GM03348 (cell line): ENCODE data around the gene SNRPA1.
"Not testable (repeated sequence)": the region's sequence is repeated elsewhere in the genome, so short reads cannot be mapped to it uniquely, and the experiment has no call there.

Source experiments
- DNase-seq: peaks from one replicate; pipeline ENCODE4 v3.0.0; 2012; ENCODE audit warnings: low spot score

The SNRPA1 gene

DNA sequence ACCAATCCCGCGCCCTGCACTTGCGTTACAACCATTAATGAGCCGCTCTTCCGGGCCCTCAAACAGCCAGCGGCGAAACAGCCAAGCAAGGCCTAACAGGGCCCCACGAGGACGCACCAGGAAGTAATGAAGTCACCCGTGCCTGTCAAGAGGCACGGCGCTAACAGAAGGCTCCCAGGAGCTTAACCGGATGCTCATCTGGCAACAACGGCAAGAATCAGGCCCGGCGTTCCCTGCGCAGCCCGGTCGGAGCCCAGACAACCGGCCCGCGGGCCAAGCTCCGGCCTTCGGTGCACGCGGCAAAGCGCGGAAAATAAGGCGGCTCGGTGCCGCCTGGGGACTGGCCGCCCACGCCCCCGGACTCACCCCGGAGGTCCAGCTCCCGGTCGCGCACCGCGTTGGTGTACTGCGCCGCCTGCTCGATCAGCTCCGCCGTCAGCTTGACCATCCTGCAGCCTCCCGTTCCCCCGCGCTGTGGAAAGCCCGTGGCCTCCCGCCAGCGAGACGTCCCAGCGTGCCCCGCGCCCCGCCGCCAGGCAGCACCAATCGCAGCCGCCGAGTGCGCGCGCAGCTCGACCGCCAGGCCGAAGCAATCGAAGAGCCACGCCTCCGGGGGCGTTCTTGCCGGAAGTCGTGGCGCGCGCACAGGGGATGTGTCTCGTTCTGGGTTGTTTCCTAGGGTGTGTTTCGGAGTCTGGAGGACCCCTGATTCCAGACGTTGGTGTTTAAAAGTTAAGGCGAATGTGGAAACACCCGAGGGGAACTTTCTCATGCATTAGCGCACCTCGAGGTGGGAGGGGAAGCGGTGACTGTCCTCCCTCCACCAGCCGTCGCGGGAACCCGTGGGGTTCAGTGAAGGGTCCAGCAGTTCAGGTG, at the start of gene SNRPA1:
SNRPA1 (minus strand) TSS at position 518 of the 876 bp plus-strand sequence; CDS start at position 448, 70 bp downstream.
- DNase-seq: peak; percentile 99

DNA sequence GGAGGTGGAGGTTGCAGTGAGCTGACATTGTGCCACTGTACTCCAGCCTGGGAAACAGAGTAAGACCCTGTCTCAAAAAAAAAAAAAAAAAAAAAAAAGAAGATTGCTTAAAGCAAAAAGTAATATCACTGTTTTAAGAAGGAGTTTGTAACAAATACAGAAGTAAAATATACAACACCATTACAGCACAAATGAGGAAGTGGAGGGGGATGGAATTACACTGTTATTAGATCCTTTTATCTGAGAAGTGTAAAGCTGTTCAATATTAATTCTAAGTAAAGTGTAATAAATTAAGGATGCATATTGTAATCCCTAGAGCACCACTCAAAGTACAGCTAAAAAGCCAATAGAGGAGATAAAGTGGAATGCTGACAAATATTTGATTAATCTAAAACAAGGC, 47.0 kb upstream of the SNRPA1 start:
- DNase-seq: no peak

DNA sequence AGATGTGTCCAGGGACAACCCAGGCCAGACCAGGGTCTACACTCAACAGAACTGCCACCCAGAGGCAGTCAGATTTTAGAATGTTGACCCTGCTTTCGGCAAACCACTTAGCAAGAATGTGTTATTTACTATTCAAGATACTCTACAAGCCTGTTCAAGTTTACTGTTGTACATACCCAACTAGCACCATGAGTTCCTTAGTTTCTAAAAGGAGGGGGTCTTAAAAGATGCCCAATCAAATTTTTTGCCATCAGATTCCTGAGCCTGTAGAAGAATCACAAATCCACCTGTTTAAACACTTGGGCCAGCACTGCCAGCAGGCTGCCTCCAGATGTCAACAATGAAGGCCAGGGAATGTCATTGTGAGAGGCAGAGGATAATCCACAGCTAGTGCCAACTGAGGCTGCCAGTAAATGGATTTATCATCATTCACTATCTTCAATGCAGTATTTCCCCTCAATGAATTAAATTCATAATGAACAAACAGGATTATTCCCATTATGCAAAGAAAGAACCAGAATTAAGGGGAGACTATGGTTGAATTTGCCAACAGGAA, 43.5 kb upstream of the SNRPA1 start:
- no peak for DNase-seq

DNA sequence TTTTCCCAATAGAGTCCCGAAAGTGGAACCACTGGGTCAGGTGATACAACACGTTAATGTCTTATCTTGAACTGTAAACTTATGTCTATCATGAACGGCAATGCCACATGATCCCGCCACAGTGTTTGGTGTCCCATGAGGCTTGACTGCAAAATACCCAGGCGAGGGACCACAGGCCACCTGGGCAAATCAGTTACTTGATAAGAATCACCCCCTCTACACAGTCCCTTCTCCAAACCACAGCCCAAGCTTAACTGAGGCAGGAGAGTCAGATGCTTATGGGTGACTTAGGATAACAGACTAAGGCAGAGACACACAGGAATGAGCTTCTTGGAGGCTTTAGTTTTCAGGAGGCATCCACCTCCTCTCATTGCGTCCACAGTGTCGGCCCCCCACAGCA, 42.9 kb upstream of the SNRPA1 start:
- DNase-seq: no peak

DNA sequence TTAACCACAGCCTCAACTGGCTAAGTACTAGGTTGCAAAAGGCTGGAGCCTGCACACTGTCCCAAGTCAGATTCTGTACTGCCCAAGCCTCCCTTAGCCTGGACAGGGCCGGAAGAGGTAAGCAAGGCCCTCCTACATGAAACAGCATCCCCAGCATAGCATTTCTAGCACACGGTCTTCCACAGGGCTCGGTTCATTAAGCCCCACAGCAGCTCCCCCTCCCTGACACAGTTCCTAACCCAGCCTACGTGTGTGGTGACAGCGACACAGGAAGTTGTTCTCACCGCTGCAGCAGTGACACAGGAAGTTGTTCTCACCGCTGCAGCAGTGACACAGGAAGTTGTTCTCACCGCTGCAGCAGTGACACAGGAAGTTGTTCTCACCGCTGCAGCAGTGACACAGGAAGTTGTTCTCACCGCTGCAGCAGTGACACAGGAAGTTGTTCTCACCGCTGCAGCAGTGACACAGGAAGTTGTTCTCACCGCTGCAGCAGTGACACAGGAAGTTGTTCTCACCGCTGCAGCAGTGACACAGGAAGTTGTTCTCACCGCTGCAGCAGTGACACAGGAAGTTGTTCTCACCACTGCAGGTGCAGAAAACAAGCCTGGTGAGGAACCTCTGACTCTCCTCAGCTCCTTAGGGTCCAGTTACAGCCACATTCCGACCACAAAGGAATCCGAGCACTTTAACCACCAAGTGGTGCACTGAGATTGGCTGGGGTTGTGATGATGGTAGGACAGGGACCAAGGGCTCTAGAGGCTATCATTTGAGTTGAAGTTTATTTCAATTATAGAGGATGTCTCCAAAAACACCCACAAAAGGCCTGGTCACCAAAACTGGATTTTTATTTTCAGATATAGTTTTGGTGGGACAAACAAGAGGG, 39.1 kb upstream of the SNRPA1 start:
- not testable (repeated sequence) for DNase-seq

DNA sequence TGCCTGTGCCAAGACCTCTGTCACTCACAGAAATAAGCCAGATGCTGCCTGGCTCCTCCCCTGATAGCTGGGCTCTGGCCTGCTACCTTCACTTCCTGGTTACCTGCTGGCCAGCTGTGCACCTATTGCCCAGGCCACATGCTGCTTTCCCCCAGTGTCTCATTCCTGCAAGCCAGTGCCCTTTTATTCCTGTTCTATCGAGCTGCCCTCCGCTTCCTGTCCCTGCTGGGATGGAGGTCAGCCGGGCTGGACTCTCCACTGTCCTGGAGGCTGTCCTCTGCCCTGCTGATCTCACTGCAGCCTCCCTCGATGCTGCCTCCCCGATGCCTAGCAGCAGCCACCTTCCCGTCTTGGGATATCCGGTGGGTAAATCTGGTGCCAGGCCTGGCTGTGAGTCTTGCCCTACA, 37.0 kb upstream of the SNRPA1 start:
- no peak for DNase-seq

DNA sequence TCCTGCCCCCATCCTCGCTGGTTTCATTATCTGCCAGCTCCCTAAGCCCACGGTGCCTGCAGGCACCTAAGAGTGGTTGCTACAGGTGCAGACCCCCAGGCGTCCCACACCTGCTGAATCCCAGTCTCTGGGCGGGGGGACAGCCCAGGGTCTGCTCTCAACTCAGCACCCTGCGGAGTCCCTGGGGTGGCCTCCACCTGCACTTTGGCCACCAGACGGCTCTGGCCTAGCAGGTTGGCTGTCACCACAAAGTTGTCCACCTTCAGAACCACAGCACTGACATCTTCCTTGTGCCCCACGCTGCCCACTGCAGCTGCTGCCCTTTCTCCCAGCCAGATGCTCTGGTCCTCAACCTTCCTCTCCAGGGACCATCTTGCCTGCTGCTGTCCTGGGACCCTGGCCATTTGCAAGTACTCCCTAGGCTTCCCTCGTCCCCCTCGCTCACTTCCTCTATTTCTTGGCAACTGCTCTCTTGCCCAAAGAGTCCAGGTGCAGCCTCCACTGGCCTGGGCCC, 34.9 kb upstream of the SNRPA1 start:
- no peak for DNase-seq

DNA sequence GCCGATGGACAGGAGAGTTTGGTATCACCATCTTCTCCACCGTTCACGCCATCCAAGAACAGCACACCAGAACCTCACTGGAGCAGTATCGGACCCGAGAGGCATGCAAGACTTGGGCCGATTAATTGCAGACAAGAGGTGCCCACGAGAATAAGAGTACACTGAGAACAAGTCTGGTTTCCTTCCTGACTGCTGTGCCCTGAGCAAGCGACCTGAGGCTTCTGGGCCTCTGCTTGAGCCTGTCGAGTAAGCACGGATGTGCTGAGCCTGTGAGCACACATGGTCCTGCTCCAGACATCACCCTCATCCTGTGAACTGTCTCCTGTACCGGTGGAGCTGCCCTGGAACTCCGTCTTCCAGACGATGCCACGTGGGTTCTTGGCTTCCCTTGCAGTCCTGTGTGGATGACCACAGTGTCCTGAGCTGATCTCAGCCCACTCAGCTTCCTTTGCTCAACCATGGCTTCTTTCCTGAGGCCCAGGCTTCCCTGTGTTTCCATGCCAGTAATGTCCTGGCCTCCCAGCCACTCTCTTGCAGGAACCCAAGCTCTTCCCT, 34.3 kb upstream of the SNRPA1 start:
- DNase-seq: no peak

DNA sequence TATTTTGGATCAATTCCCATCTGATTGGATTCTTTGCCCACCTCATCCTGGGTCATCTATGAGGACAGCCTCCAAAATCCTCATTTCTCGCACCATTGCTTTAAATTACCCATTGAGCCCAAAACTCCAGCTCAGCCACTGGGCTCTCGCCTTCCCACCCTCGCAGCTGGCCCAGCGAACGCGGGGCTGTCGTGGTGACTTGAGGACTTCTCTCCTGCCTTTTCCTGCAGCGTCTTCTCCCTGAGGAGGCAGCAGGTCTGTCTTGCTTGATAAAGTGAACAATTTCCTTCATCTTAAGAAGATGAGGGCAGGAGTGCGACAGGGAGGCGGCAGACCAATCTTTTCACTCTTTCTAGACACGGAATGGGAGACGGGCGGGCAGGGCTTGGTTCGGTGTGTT, 33.0 kb upstream of the SNRPA1 start:
- no peak for DNase-seq

DNA sequence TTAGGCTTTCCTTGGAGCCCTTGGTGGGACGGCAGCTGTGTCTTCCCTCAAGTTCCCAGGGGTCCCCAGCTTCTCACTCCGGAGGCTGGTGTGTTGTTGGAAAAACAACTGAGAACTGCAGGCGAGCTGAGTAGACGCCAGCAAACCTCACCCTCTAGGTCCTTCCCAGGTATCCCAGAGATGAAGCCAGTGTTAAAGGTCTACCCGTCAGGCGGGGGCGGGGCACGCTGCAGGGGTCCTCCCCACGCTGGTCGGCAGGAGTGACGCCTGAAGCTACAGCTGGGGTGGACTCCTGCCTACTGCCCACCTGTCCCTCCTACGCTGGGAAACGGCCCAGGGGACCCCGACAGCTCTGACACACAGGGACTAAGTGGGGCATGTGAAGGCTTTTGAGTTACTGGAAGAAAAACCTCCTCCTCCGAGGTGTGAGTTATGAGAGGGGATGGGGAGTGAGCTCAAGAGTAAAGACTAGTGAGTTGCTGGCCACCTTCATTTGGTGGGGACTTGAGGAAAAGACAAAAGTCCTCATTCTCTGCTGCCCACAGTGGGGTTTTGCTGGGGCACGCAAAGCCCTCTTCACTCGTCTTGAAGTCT, 32.2 kb upstream of the SNRPA1 start:
- no peak for DNase-seq

DNA sequence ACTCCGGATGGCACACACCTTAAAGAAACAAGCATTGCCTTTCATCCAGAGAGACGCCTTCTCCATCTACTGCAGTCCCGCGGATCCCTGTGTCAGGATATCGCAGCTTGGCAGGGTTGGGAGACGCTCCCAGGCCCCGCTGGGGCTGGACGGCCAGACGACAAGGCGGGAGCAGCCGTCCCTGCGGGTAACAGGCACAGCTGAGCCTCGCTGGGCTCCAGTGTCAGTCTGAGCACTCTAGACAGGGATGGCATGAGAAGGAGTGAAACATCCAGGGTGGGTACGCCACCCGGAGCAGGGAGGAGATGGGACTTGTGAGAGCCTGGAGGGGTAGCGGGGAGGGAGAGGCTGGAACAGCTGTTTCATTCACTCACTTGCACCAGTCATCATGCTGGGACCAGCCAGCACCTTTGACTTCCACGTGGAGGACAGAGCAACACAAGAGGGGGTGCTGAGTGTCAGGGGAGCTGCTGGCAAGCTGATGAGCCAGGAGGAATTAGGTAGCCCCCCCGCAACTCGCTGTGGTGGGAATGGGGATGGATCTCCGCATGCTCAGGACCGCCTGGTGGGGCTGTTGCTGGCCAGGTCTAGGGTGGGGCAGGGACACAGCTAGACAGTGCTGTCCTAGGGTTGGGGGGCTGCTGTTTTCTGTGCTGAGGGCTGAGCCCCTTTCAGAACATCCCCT, 31.6 kb upstream of the SNRPA1 start:
- no peak for DNase-seq

DNA sequence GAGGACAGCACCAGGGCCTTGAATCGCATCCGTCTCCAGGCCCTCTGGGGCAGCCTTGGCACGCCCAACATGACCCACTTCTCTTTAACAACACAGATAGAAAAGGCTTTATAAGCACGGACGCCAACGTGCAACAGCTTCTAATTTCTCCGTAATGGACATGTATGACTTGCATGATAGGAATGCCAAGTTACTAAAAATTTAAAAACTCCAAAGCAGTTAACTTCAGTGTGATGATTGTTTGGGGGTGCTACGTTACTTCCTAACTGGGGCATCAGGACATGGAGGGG, 30.9 kb upstream of the SNRPA1 start:
- DNase-seq: no peak

DNA sequence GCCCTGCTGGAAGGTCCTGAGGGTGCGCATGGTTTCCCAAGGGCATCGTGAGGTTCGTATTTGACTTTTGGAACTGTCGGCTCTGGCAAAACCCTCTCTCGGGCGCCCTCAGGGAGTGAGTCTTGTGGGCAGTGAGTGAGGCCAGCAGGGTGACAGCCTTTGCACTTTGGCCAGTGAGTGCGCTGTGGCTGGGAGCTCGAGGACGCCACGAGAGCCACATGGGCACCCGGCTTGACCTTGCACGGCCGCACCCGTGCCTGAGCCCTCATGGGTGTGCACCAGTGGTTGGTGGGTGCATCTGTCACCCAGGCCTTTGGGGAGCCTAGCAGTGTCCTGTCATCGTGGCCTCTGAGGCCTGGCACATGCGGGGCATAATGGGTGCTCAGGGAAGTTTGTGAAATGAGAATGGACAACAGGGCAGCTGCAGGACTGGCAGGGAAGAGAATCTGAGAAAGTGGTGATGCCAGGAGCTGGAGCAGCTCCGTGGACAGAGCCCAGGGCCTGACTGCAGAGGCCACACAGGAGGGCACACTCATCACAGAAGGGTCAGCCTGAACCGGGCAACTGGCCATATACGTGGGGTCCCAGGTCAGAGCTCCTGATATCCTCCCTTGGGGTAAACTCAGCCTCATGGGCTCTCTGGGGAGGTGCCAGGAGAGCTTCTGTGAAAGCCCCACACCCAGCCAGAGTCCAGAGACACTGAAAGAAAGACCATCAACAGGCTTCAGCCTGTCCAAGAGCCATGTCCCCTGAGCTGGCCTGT, 30.4 kb upstream of the SNRPA1 start:
- DNase-seq: no peak

DNA sequence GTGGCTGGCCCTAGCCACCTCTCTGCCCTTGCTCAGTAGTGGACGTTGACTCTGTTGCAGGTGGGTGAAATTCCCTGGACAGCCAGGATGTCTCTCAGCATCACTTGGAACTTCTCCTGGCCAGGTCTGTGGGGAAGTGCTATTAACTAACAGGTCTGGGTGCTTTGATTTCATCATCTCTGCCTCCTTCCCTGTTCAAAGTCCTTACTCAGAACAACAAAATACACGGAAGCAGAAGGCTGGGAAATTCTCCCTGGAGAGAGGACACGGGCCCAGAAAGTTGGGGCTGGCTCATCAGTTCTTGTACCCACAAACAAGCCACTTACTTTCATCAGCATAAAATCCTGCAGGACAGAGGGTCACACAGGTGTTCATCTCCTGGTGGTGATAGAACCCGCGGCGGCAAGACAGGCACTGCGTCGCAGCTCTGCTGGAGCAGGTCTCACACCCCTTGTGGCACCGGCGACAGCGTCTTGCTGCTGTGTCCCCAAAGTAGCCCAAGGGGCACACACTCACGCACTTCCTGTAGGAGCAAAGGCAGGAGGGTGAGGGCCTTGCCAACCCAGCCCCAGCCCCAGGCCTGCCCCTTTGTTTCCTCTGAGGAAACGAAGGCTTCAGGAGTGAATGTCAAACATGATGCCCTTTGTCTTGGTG, 29.6 kb upstream of the SNRPA1 start:
- no peak for DNase-seq

DNA sequence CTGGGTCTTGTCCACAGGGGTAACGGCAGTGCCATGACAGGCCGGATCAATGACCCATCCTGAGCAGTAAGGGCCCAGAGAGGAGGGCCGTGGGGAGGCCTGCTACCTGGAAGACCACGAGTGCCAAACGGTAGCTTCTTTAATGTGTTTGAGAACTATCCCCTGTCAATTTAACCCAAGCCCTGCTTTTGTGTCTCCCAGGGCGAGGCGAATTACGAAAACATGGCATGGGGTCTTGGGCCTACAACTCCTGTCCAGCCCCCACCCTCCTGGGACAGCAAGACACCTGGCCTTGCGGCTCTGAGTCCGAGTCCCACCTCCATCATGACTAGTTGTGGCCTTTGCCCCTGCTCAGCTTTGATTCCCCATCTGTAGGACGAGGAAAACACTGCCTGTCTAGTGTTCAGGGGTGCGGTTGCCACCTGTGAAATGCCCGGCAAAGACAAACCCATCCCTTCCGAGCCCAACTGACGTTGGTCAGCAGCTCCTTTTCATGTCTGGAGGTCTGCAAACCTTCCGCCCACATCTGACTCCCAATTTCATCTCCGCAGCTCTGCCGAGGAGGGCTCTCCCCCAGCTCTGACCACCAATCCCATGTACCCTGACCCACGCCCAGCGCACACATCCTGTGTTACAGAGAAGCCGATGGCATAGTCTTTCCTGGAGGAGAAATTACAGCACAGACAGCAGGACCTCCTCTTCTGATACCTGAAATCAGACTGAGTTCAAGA, 28.9 kb upstream of the SNRPA1 start:
- no peak for DNase-seq

DNA sequence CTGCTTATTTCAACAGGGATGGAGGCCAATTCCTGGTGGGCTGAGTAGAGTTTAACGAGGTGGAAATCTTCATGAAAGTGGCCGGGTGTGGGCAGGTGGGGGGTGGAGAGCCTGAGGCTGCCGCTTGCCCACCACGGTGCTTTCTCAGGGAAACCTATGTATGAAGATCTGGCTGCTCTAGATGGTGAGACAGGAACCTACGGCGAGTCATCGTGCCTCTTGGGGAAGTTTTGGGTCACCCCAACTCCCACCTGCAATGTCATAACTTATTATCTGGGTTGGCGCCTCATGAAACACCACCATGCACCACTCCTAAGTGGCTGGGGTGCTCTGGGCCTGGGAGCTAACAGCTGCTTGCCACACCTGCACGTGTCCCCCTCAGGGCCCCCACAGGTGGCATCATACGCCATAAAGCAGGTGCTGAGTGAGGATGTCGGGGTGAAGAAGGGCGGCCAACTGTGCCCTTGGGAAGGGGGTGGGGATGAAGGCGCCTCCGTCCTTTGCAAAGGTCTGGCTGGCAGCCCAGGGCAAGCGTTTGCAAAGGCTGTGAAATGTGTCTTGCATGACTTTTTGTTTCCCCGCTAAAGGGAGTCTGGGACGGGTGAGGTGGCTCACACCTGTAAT, 27.9 kb upstream of the SNRPA1 start:
- DNase-seq: no peak

DNA sequence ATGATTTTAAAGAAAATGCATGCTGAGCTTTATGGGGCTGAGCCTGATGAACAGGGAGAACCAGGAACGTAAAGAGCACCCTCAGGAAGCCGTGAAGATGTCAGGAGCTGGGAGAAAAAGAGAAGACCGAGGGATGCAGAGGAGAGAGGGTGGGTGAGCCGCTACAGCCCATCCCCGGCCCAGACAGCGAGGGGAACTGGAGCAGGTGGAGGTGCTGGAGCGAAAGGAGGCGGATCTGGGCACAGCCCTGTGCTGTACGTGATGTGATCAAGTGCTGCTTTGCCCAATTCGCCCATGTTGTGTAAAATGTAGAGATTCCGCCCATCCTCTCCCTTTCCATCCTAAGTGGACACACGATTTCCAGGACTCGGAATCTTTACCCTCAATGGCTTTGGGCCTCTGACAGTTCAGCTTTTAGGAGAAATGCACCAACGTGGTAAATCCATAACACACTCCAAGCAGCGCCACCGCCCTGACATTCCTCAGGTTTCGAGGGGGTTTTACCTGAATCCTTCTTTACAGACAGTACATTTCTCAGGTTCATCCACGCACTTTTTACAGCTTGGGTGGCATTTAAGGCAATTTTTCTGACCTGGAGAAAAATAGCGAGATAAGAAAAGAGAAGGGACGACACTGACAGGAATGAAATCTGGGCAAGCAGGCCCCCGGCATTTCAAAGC, 27.1 kb upstream of the SNRPA1 start:
- DNase-seq: no peak

DNA sequence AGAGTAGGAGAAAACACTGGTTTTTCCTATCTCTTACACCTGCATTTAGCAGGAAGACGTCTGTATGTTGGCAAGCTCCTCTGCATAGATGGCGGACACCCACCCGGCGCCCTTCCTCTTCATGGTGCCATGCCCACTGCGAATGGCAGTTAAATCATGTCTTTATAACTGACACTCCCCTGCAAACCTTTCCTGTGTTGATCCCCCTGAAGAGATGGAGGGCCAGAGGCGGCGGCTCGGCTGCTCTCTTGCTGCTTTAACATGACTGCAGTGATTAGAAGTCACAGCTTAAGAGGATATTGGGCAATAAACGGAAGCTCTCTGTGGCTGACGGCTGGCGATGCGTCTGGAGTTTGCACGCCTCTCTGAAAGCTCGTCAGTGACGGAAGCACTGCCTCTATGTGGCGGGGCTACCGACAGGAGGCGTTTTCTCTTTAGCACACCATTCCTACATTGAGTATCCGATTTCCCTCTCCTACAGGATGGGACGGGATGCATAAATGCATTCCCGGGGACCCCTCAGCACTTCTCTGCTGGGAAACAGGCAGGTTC, 25.5 kb upstream of the SNRPA1 start:
- no peak for DNase-seq
